HG03439 (cell line): Measurements from ENCODE around the gene CPSF3.

Source experiments
- ATAC-seq: cut with Tn5 transposase; IDR thresholded peaks from one replicate; pipeline ENCODE4 v1.9.1; 2021; ENCODE audit warnings: mild to moderate bottlenecking, moderate library complexity; ENCODE audit not compliant: unreplicated experiment

Gene CPSF3

DNA sequence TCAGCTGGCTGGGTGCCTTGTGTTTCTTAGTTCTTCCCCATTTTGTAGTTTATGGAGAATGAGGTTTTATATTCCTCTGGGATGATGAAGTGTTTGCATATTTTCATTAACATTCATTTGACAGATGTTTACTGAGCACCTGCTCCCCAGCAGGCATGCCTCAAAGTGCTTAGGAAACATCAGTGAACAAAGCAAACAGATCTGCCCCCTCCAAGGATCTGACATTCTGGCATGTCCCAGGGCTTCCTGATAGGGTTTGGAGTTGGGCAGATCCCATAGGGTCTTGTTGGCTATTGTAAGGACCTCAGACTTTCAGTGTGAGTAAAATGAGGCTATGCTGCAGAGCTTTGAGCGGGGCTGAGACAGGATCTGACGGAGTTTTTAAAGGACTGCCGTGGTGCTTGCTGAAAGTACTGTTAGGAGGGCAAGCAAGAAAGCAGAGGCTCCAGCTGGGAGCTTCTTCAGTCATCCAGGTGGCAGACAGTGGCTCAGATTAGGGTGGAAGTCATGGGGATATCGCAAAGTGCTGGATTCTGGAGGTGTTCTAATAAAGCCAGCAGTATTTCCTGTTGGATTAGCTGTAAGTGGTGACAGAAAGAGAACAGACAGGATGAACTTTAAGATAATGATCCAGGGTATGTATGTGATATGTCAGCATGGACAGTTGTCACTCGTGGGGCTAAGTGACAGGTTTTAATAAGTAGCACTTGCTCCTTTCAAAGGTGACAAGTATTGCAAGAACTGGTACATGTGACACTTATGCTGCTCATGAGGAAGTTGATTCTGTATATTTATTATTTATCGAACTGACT, 39.6 kb downstream of the CPSF3 start:
- no peak for ATAC-seq

DNA sequence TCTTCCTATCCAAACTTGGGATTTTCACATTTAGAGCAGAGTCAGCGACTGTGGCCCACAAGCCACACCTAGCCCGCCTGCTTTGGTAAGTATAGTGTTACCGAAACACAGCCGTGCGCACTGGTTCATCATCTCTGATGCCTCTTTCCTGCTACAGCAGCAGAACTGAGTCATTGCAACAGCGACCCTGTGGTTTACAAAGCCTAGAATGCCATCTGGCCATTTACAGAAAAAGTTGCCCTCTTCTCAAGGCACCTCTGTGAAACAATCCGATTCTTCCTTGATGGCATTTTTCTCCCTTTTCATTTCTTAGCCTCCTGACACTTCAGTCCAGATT, 40.2 kb downstream of the CPSF3 start:
- ATAC-seq = no peak

DNA sequence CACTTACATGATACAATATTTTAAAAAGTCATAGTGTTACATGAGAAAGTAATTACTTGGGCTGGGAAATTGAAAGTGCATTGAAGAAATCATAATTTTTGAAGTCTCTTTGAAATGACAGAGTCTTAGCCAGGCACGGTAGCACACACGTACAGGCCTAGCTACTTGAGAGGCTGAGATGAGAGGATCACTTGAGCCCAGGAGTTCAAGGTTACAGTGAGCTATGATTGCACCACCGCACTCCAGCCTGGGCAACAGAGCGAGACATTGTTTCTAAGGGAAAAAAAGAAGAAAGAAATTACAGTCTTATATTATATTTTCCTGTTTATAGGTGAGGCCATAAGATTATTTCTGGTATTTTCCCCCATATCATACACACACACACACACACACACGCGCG, 41.7 kb downstream of the CPSF3 start:
- no peak for ATAC-seq

DNA sequence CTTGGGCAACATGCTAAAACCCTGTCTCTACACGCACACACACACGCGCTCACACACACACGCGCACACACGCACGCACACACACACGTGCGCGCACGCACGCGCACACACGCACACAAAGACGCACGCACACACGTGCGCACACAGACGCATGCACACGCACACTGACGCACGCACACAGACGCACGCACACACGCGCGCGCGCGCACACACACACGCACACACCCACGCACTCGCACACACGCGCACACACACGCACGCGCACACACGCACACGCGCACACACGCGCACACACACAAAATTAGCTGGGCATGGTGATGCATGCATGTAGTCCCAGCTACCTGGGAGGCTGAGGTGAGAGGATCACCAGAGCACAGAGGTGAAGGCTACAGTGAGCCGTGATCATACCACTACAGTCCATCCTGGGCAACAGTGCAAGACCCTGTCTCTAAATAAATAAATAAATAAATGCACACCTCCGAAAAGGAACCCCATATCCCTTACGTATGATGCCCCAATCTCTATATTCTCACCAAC, 42.8 kb downstream of the CPSF3 start:
- no peak for ATAC-seq

DNA sequence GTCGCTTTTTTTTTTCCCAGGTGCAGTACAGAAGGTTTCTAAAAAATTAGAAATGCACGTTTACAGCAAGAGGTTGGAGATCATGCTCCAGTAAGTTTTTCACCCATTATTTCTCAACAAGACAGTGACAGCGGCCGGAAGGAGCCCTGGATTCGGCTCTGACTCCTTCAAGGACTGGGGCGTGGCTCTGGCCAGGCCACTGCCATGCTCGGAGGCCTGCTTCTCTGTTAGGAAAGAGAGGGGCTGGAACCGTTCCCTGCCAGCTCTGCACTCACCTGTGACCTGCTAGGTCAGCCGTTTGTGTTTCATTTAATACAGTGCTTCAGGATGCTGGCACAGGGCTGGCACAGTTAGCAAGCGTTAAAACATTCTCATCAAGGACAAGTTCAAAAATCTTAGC, 44.2 kb downstream of the CPSF3 start:
- ATAC-seq = no peak

DNA sequence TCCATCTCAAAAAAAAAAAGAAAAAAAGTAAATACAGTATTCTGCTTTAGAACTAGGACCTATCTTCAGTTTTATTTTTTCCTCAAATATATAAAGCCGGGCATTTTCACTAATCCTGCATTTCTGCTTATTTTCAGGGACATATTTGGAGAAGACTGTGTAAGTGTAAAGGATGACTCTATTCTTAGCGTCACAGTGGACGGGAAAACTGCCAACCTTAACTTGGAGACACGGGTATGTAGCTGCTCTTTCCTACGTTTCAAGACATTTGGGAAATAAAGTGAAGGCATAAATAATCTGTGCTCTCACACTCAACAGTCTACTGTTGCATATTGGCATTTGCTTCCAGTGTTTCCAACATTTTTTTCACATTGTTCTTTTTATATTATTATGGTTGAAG, 47.8 kb downstream of the CPSF3 start:
- ATAC-seq = no peak

DNA sequence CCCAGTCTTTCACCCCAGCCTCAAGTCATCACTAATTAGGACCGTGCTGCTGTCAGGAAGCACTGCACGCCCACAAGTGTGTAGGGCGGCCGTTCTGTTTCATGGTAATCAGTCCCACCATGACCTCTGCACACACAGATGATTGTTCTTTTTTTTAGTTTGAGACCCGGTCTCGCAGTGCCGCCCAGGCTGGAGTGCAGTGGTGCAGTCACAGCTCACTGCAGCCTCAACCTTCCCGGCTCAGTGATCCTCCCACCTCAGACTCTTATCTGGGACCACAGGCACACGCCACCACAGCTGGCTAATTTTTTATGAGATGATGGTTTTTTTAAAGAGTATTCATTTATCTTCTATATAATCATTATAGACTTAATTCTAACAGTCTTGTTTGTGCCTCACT, 49.1 kb downstream of the CPSF3 start:
- ATAC-seq = no peak

DNA sequence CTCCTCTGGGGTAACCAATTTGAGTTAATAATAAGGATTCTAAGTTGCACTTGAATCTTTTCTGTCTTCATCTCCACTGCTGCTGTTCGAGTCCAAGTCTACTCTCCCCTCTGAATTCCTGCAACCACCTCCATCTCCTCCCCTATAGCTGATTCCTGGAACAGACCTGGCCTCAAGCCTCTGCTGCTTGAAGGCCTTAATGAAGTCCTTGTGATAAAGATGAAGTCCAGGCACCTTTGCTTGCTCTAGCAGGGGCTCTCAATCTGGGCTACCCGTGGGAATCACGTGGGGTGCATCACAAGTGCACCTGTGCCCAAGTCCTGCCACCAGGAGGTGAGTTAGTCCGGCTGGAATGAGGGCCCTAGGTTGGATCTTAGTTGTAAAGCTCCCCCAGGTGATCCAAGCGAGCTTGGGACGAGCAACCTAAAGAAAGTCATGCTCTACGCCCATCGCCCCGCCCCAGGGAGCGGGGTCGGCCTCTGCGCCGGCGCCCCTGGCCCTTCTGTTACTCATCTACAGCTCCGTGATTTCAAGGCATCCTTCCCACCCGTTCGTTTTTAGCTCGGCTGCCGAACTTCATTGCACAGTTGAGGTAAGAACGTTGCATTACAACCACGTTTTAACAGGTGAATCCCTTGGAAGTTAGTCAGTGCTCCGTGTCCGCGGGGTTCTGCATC, 50.0 kb downstream of the CPSF3 start:
- ATAC-seq = no peak

DNA sequence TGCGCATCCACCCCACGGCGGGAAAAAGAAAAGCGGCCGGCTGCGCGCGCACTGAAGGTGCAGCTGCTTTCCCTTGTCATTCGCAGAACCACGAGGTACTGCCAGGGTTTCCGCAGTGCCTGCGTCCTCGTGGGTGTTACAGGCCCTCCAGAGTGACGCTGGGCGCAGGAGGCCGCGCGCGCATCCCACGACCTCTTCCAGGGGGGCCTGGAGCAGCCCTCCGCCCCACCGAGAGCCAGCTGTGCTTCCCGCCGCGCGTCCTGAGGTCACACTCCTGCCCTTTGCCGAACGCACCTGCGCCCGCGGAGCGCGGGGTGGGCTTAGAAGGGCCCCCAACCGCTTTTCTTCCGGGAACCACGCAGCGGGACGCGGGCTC, 50.5 kb downstream of the CPSF3 start:
- ATAC-seq = peak; percentile 14

DNA sequence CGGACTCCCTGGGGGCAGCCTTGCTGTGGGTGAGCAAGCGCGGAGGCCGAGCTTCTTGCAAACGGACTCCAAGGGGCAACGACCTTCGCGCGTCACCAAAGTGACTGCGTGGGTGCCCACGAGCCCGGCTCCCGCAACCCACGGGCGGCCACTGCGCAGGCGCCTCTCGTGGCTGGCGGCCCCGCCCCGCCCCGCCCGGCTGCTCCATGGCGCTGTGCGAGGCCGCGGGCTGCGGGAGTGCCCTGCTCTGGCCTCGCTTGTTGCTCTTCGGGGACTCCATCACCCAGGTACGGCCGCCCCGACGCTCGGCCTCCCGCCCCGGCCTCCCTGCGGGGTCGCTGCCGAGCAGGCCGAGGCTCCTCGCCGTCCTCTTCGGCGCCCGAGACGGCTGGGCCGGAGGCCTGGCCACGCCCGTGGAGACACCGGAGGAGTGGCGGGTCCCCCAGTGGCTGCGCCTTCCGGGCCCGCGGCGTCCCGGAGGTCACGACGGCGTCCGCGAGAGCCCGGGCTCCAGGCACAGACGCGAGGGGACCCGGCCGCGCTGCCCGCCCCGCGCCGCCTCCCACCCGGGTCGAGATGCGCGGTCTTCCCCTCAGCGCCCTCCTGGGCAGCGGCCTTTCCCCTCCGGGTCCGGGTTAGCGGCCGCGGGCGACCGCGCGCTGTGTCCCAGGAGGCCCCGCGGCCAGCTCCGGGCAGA, 51.1 kb downstream of the CPSF3 start, which contains the start of gene IAH1:
Gene IAH1 (plus strand): TSS at position 191 of the 697 bp plus-strand sequence. CDS start 16 bp downstream, at position 207.
- ATAC-seq = peak; percentile 77

DNA sequence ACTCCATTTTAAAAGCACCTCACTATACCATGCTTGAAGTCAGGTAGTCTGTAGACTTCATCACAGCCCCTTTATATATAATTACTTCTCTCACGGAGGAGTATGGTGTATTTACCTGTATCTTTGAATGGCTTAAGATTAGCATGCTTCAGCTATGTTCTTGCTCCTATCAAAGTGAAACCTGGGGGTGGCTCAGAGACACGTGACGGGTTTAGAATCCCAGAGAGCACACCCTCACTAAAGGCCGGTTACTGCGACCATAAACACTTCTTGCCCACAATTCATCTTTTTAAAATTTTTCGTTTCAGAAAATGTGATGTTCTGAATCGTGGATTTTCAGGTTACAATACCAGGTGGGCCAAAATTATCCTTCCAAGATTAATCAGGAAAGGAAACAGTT, 54.5 kb downstream of the CPSF3 start:
- no peak for ATAC-seq

DNA sequence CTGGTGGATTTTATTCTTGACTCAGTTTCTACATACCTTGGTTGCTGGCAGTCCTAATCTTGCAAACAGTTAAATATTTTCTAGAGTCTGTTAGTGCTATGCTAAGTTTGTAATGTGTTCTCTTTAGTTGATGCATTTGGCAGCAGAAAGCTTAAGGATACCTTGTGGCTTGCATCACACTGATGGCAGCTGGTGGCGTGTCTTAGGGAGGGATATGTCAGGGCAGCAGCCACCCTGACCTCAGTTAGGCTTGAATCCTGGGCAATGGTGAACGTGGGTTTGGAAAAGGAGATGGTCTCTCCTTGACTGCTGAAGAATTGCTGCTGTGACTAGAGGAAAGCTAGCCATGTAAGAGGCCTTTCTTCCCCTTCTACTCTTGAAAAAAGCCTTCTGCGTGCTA, 55.1 kb downstream of the CPSF3 start:
- ATAC-seq = no peak

DNA sequence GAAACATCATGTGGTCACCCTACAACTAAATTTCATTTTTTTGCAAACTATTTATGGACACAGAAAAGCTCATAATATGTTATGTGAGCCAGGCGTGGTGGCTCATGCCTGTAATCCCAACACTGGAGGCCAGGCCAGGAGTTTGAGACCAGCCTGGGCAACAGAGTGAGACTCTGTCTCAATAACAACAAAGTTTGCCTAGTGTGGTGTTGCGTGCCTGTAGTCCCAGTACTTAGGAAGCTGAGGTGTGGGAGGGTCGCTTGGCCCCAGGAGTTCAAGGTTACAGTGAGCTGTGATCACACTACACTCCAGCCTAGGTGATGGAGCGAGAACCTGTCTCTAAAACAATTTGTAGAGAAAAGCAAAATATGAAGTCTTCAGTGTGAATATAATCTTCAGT, 56.7 kb downstream of the CPSF3 start:
- no peak for ATAC-seq

DNA sequence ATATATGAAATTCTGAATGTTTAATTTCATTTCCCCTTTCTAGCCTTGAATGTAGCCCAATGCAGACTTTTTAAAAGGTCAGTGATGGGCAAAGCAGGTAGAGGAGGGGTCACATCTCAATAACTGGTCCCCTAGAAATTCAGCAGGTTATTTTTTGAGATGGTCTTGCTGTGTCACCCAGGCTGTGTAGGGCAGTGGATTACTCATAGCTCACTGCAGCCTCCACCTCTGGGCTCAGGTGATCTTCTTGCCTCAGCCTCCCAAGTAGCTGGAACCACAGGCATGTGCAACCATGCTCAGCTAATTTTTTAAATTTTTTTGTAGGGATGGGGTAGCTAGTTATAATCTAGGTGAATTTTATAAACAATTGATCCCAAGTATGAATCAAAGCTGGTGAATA, 59.7 kb downstream of the CPSF3 start:
- ATAC-seq = no peak

DNA sequence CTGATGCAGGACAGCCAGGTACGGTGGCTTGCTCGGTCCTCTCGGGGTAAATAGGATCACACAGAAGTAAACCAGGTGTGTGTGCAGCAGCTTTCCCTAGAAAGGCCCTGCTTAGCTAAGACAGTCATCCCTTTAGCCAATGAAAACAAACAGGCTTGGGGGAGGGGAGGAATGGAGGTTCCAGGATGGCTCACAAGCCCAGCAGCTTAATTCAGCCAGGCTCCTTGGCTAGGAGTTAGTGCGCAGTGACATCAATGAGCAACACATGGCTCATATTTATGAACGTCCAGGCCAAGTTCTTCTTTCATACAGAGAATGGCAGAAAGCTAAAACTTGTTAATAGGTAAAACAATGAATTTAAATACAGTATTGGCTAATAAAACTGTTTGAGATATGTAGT, 61.1 kb downstream of the CPSF3 start:
- no peak for ATAC-seq

DNA sequence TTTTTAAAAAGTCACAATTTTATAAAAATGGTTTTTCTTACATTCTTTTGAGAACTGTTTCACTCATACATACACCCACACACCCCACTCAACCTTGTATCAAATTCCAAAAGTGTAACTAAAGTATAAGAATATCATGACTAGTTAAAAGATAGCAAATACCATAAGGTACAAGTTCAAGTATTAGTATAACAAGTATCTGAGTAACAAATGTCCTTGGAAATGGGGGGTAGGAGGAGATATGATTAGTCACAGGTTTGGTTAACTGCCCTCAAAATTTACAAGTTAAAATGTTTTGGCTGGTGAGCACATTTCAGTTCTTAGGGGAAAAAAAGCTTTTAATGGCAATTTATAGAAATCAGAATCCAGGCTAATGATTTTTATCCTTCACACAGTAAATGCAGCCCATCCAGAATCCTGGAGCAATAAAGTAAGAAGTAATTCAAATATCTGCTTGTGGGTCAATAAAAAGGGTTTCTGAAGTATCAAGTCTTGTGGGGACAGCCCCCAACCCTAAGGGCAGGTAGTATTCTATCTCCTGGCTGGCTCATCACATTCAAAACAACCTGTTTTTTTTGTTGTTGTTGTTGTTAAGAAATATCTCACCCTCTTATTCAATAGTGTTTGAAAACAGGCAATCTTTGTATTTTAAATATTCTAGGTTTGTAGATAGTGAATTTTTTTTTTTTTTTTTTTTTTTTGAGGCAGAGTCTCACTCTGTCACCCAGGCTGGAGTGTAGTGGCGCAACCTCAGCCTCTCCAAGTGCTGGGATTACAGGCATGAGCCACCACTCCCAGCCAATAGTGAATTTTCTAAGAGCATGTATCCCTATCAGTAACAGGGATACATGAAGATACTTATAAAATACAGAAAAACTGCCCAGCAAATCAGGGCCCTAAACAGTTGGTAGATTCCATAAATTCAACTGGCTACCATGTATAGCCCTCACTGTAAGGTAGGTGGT, 65.4 kb downstream of the CPSF3 start:
- no peak for ATAC-seq

DNA sequence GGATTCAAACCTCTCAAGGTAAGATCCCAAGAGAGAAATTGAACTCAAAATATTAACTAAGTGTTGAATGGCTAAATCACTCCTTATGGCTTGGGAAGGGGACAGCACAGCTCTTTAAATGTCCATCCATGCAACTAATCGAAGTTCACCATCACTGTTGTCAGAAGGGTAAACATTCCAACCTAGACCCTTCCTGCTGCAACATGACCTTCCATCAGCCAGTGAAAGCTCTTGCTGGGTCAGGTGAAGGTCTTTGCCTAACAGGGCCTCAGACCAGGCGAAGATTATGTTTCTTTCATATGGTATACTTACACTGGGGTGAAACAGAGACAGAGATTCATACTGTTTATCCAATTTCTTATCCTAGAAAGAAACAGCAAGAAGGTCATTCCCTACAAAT, 67.3 kb downstream of the CPSF3 start:
- no peak for ATAC-seq

DNA sequence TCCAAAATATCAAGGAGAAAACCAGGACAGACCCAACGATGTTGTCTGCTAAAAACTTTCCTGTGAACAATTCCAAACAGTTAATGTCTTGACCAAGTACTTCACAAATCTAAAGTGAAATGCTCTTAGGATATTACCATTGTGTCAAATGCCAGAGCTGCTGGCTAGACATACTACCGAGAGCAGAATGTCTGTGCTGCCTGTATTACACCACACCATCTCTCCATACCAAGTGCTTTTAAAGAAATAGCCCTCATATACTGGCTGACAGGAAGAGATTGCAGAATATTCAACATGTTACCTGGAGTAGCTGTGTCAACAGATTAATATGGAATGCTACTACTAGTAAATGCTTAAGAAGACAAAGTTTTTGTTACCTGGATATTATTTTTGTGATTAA, 69.5 kb downstream of the CPSF3 start:
- no peak for ATAC-seq

DNA sequence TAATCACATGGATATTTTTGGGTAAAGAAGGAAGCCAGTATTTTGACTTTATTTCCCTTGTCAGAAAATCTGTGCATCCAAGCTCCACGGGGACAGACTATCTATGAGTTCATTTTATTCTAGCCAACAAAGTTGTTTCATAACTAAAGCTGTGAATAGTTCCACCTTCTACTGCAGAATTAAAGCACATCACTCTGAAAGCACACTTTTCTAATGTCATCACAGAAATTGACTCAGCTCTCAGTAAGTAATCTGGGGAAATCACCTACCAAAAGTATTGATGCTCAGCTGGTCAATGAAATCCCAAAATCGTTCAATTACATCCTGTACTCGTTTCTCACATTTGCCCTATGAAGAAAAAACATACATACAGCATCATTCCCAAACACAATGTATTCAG, 70.0 kb downstream of the CPSF3 start:
- no peak for ATAC-seq

DNA sequence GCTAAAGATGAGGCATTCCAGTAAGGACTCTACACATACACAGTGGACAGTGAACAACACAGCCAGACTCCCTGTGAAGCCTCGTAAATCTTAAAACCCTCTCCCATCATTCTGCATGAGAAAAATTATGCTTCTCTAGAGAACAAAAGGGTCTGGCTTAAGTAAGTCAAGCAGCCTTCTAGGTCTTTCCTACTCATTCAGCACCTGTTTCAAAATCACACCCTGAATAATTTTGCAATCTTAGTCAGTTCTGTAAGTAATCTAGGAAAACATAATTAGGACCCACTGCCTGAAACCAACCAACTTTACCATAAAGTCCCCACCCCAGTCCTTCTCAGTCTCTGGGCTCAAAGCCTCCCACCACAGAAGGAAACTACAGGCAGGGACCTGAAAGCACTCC, 70.6 kb downstream of the CPSF3 start:
- no peak for ATAC-seq

DNA sequence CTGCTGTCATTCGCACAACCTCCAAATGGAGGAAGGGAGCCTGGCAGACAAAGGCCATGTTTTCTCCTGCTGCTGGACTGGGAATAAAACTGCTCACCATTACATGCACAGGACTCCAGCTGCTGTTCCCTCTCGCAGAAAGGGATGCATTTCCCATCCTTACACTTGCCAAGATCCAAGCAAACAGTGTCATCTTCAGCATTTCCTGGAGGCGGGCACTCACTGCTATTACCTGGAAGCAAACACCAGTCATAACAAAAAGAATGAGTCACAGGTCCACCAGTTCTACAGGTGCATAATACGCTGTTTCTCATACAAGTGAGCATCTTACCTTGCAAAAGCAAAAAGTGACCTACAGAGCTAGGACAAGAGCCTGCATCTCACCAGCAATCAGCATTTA, 73.6 kb downstream of the CPSF3 start:
- ATAC-seq = no peak
